GM13977 (cell line): ENCODE results near the gene SIPA1L2.

Experiments
- DNase-seq: peaks from one replicate; pipeline ENCODE4 v3.0.0; 2012; ENCODE audit warnings: low spot score
- CTCF ChIP-seq: IDR thresholded peaks from 2 replicates; pipeline ENCODE4 v1.5.1; 2012; ENCODE audit warnings: mild to moderate bottlenecking, control low read depth; ENCODE audit not compliant: insufficient read depth; ENCODE audit errors: extremely low read depth, missing control alignments
- in situ Hi-C: fragments of 300-500 bp; cut with MboI; formaldehyde crosslinking; loops from one replicate; pipeline ENCODE4 v1.12.0; 2022; ENCODE audit warnings: low sequenced_read_pairs, low pct_unique_long_range_greater_than_20kb, mixed read lengths, inconsistent platforms; ENCODE audit not compliant: unreplicated experiment

The SIPA1L2 gene

GRCh38 chr1:232644209-232644608 is 14.3 kb upstream of the SIPA1L2 start:
- in situ Hi-C loops: no loop called here
- no peak for TF ChIP-seq CTCF
- DNase-seq: no peak

- no peak for DNase-seq
- in situ Hi-C loops: no loop called here
- no peak for TF ChIP-seq CTCF
Measured at GRCh38 chr1:232643251-232643650, 13.3 kb upstream of the SIPA1L2 start.

GRCh38 chr1:232641507-232641906 is 11.6 kb upstream of the SIPA1L2 start:
- TF ChIP-seq CTCF: no peak
- in situ Hi-C loops: no loop called here
- no peak for DNase-seq

GRCh38 chr1:232636799-232637198 is 6.9 kb upstream of the SIPA1L2 start:
- in situ Hi-C loops: loop anchor here (10.0 kb wide), 1 partner anchor 598 kb away; no protein-coding TSS in a partner anchor
- DNase-seq: no peak
- TF ChIP-seq CTCF: no peak

GRCh38 chr1:232635778-232636356 is 5.9 kb upstream of the SIPA1L2 start:
- peak; percentile 64 for TF ChIP-seq CTCF
- in situ Hi-C loops: loop anchor here (10.0 kb wide), 1 partner anchor 599 kb away; no protein-coding TSS in a partner anchor
- peak; percentile 60 for DNase-seq

- no peak for DNase-seq
- peak; percentile 15 for TF ChIP-seq CTCF
- in situ Hi-C loops: loop anchor here (10.0 kb wide), 1 partner anchor 600 kb away; no protein-coding TSS in a partner anchor
Measured at GRCh38 chr1:232635279-232635678, 5.3 kb upstream of the SIPA1L2 start.
